Esophagus muscularis mucosa (tissue), 4 donors: Measurements from ENCODE around the gene AKAP17A. TPM values are rescaled to one million over a fixed set of nuclear protein-coding genes. Genes with fewer than 3 reads are reported as not detected.

Source experiments
- total RNA-seq, 4 donors: library from RNA; depleted of rRNA; stranded (reverse); fragments of >200 nt; gene quantifications; one replicate each; pipeline versions ENCODE4 v1.1.0 to v1.2.1, GENCODE V29; 2016

The AKAP17A gene
- total RNA-seq, 4 donors from 2014 or later = 23.4 to 36.8 (median 31.0) TPM

Other genes starting within 250 kb of the AKAP17A start
- 100 to 1,000 TPM; 266 to 339 (median 313) TPM for gene SLC25A6, start 199.5 kb upstream of the AKAP17A start, total RNA-seq
- 10 to 100 TPM; 28.7 to 52.2 (median 32.8) TPM for gene ASMTL, start 138.7 kb upstream of the AKAP17A start, total RNA-seq
- 1 to 10 TPM in 3 of 4 donors, under 1 TPM in 1; 0.63 to 3.1 (median 1.9) TPM for gene P2RY8, start 54.4 kb upstream of the AKAP17A start, total RNA-seq
- under 1 TPM in 1 of 4 donors, not detected in 3; 0.32 TPM for gene ASMT, start 23.5 kb downstream of the AKAP17A start, total RNA-seq